ENCODE results near the gene DNAH12.

The DNAH12 gene

DNA sequence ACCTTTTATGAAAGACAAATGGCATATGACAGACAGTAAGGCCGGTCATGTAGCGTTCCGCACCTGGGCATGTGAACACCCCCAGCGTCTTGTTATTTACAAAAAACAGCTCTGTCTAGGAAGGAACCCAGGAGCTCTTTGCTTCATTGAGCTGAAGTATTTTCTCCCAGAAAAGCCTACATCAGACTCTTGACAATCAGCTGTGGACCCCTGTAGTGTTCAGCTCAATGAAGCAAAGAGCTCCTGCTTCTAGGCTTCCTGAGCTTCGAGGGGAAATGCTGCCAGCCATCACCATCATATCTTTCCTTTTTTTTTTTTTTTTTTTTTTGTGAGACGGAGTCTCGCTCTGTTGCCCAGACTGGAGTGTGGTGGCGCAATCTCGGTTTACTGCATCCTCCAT lies 255.7 kb downstream of the DNAH12 start:
- H3K9me3 ChIP-seq (ENCODE audit: control insufficient read depth, insufficient read depth, low read length): no peaks in the 10 kb centered on the region
- no peaks in the 10 kb centered on the region for H3F3A ChIP-seq (ENCODE audit: control insufficient read depth, insufficient read depth)
- H3K4me2 ChIP-seq (ENCODE audit: low read length): no peak overlapping the region
- H3K4me3 ChIP-seq (ENCODE audit: low read length): no peak overlapping the region
- no peaks in the 10 kb centered on the region for H4K20me1 ChIP-seq (ENCODE audit: control insufficient read depth, insufficient read depth, low read depth, low read length)
- H3K79me2 ChIP-seq (ENCODE audit: control insufficient read depth, low read length): no peaks in the 10 kb centered on the region
- H3K4me1 ChIP-seq (ENCODE audit: control insufficient read depth, low read length): no peaks in the 10 kb centered on the region
- H3K27me3 ChIP-seq (ENCODE audit: control insufficient read depth, low read length): no peaks in the 10 kb centered on the region
- TF ChIP-seq EZH2phosphoT487 (IDR thresholded peaks at IDR 0.05; ENCODE audit: borderline replicate concordance, low read length): no peak
- TF ChIP-seq, protein P1, sequence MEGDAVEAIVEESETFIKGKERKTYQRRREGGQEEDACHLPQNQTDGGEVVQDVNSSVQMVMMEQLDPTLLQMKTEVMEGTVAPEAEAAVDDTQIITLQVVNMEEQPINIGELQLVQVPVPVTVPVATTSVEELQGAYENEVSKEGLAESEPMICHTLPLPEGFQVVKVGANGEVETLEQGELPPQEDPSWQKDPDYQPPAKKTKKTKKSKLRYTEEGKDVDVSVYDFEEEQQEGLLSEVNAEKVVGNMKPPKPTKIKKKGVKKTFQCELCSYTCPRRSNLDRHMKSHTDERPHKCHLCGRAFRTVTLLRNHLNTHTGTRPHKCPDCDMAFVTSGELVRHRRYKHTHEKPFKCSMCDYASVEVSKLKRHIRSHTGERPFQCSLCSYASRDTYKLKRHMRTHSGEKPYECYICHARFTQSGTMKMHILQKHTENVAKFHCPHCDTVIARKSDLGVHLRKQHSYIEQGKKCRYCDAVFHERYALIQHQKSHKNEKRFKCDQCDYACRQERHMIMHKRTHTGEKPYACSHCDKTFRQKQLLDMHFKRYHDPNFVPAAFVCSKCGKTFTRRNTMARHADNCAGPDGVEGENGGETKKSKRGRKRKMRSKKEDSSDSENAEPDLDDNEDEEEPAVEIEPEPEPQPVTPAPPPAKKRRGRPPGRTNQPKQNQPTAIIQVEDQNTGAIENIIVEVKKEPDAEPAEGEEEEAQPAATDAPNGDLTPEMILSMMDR (IDR thresholded peaks at IDR 0.05; ENCODE audit: low read depth, low read length, poor library complexity, severe bottlenecking): no peak
- no peak overlapping the region for H3K27ac ChIP-seq (ENCODE audit: low read depth, low read length)
- H3K9me2 ChIP-seq (replicated peaks; ENCODE audit: control insufficient read depth, low read length): no peaks in the 10 kb centered on the region
- no peaks in the 10 kb centered on the region for H3K36me3 ChIP-seq (ENCODE audit: control insufficient read depth, low read length)

DNA sequence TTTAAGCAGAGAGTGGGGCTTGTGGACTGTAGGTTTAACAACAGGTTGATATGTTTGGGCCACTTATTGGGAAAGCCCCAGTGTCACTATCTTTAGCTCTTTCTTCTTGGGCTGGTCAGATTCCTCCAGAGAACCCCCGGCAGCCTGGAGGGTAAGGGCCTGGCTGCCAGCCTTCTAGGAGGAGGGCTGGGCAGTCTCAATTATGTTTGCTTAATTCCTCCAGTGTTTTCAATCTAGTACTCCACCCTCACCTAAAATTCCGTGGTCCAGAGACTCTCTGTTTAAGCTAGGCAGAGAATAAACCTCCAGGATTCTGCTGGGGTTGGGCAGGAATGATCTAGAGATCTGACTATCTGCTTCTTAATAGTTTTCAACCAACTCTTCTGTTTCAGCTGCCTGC lies 256.9 kb downstream of the DNAH12 start:
- Histone ChIP-seq H3F3A (ENCODE audit: control insufficient read depth, insufficient read depth) (no peaks in the 10 kb centered on the region), H3K9me2 (replicated peaks; ENCODE audit: control insufficient read depth, low read length) (no peaks in the 10 kb centered on the region), H3K79me2 (ENCODE audit: control insufficient read depth, low read length) (no peaks in the 10 kb centered on the region), H3K27me3 (ENCODE audit: control insufficient read depth, low read length) (no peaks in the 10 kb centered on the region; the same call in 1 of the 2 replicates), H3K4me1 (ENCODE audit: control insufficient read depth, low read length) (no peaks in the 10 kb centered on the region), H4K20me1 (ENCODE audit: control insufficient read depth, insufficient read depth, low read depth, low read length) (no peaks in the 10 kb centered on the region), H3K27ac (ENCODE audit: low read depth, low read length) (no peak overlapping the region), H3K36me3 (ENCODE audit: control insufficient read depth, low read length) (no peaks in the 10 kb centered on the region), H3K4me2 (ENCODE audit: low read length) (no peak overlapping the region), H3K4me3 (ENCODE audit: low read length) (no peak overlapping the region), H3K9me3 (ENCODE audit: control insufficient read depth, insufficient read depth, low read length) (no peaks in the 10 kb centered on the region)
- no peak for TF ChIP-seq EZH2phosphoT487 (IDR thresholded peaks at IDR 0.05; ENCODE audit: borderline replicate concordance, low read length)
- TF ChIP-seq, protein P1 (IDR thresholded peaks at IDR 0.05; ENCODE audit: low read depth, low read length, poor library complexity, severe bottlenecking): no peak

DNA sequence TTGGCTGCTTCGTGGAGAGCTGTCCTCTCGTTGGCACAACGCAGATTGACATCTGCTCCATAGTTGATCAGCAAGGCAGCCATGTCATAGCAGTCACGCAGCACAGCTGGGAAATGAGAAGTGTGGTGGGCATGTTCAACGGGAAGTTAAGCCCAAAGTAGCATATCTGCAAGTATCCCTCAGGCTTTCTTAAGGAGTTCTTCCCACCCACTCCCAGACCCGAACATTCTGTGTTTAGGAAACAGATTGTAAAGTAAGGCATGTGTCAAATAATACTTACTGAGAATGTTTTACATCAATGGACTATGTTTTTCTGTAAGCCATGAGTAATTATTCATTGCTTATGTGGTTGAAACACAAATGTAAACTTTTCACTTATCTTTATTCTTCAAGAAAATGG lies 260.8 kb downstream of the DNAH12 start:
- Histone ChIP-seq H3K4me3 (ENCODE audit: low read length) (no peak overlapping the region), H3K27me3 (ENCODE audit: control insufficient read depth, low read length) (peaks cover 2% of the 10 kb centered on the region; the same call in 1 of the 2 replicates), H3K4me1 (ENCODE audit: control insufficient read depth, low read length) (no peaks in the 10 kb centered on the region), H3K27ac (ENCODE audit: low read depth, low read length) (no peak overlapping the region), H3K4me2 (ENCODE audit: low read length) (no peak overlapping the region), H4K20me1 (ENCODE audit: control insufficient read depth, insufficient read depth, low read depth, low read length) (no peaks in the 10 kb centered on the region), H3F3A (ENCODE audit: control insufficient read depth, insufficient read depth) (no peaks in the 10 kb centered on the region), H3K36me3 (ENCODE audit: control insufficient read depth, low read length) (no peaks in the 10 kb centered on the region), H3K9me3 (ENCODE audit: control insufficient read depth, insufficient read depth, low read length) (no peaks in the 10 kb centered on the region), H3K9me2 (replicated peaks; ENCODE audit: control insufficient read depth, low read length) (no peaks in the 10 kb centered on the region), H3K79me2 (ENCODE audit: control insufficient read depth, low read length) (no peaks in the 10 kb centered on the region)
- no peak for TF ChIP-seq EZH2phosphoT487 (IDR thresholded peaks at IDR 0.05; ENCODE audit: borderline replicate concordance, low read length)
- TF ChIP-seq, protein P1 (IDR thresholded peaks at IDR 0.05; ENCODE audit: low read depth, low read length, poor library complexity, severe bottlenecking): no peak

All from DOHH2 (cell line).